ENCODE data around the gene ARID5B. TPM values are rescaled to one million over a fixed set of nuclear protein-coding genes. Genes with fewer than 3 reads are reported as not detected.

The ARID5B gene
- polyA plus RNA-seq, 1 of the 3 experiments (the other 2 are of a cell fraction), result 10.9 TPM

DNA sequence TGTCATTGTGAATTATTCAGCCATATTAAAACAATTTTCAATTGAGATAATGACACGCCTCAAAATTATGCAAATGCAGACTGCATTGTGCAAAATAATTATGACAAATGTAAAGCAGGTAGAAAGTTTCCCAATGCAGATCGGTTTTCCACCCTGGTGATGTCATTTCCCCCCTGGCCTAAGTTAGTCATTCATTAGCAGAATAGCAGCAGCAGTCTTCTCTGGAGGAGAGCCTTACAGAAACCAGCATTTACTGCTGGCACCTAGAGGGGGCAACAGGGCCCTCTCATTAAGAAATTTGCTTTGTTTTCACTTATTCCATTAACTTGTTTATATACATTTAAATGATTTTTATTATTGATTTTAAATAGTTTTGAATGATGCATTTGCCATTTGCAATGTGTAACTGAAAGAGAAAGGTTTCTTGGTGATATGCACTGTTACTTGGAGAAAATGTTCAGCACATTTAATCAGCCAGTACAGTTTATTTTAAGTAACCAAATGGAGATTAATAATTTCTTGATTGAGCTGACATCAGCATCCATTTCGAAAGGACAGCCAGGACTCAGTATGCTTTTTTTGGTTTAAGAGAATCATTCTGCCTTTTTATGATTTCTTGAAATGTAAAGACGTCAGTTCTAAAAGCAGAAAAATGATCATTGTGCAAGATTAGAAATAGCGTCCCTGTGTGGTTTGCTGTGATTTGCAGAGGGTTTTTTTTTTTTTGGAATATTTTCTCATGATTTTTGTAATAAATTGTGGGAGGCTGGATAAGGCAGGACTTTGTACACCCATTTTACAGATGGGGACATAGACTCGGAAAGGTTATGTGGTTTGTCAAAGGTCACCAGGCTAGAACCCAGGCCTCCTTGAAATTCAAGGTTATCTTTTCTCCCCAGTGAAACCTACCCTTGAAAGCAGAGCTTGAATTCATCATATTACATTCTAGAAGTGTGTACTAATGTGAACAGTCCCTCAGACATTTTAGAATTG, 3.5 kb downstream of the ARID5B start (continued):
- TF ChIP-seq PBX3 (IDR thresholded peaks at IDR 0.05) (peak; percentile 57; the same call in 1 of the 2 replicates), YY1 (IDR thresholded peaks at IDR 0.05; ENCODE audit: low read depth) (no peak), TAF1 (IDR thresholded peaks at IDR 0.05; ENCODE audit: borderline replicate concordance, low read depth, low read length) (no peak), NFIC (IDR thresholded peaks at IDR 0.05; ENCODE audit: borderline replicate concordance) (no peak; the same call in 1 of the 2 replicates), EP300 (IDR thresholded peaks at IDR 0.05; ENCODE audit: borderline replicate concordance in 1 of 2, low read depth in 1 of 2, low read length in 1 of 2) (peak in 1 of 2 experiments; percentile 33; a peak in 1 of 4 replicates), TEAD4 (IDR thresholded peaks at IDR 0.05; ENCODE audit: borderline replicate concordance, insufficient read depth) (no peak), USF2 (IDR thresholded peaks at IDR 0.05; ENCODE audit: borderline replicate concordance, low read depth, low read length) (no peak), FOSL2 (IDR thresholded peaks at IDR 0.05; ENCODE audit: borderline replicate concordance, low read depth) (peak; percentile 67; the same call in 1 of the 2 replicates), CHD2 (IDR thresholded peaks at IDR 0.05; ENCODE audit: low read length, partially characterized antibody) (no peak), GABPA (IDR thresholded peaks at IDR 0.05; ENCODE audit: low read depth) (peak; percentile 27; the same call in 1 of the 2 replicates), TCF12 (IDR thresholded peaks at IDR 0.05) (peak; percentile 62), RXRA (IDR thresholded peaks at IDR 0.05; ENCODE audit: borderline replicate concordance, low read depth) (no peak), MEF2A (IDR thresholded peaks at IDR 0.05; ENCODE audit: borderline replicate concordance, low read depth) (no peak)

DNA sequence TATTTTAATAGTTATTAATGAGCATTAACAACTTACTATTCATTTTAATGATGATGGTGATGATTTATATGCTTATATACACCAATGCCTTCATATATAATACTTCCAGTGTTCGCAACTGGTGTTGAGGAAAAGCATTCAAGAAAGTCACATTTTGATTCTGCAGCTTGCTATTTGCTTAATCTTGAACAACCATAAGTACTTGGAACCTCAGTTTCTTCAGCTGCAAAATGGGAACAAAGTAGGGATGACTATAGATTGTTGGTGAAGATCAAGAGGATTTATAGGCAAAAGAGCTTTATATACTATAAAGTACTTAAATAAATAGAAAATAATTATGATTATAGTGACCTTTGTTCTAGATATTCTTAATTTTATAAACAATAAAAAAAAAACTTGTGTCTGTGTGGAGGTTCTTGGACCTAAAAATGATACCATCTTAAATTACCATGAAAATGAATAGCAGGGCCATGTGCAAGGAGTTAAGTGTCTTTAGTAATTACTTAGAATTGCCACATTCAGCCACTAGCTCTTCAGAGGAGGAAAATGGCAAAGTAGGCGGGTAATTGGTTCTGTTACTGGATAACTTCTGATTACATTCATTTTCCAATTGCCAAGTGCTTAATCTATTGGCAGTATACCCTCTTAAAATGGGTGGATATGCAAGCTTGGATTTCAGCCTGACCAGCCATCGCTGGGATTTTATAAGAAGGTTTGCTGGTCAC, 4.5 kb downstream of the ARID5B start:
- ChIA-PET CTCF (interaction anchor here (0.6 to 6.9 kb wide), 9 partner anchors 9 to 338 kb away, joined by 3 to 36 read pairs (median 4); no protein-coding TSS in a partner anchor), POLR2A (no interaction called here)
- Histone ChIP-seq H3K4me2 (no peak overlapping the region), H3K36me3 (replicated peaks in 1 of 2; ENCODE audit: control insufficient read depth in 1 of 2, insufficient read depth in 2 of 2, low read length in 1 of 2) (peaks cover 8 to 17% of the 10 kb centered on the region in 2 experiments), H3K4me1 (ENCODE audit: control insufficient read depth in 1 of 2, insufficient read depth in 2 of 2, low read depth in 1 of 2, low read length in 1 of 2) (peaks cover 9 to 26% of the 10 kb centered on the region in 2 experiments; a peak in 3 of 4 replicates), H3K79me2 (ENCODE audit: insufficient read depth) (peaks cover 85% of the 10 kb centered on the region), H3K9me3 (no peaks in the 10 kb centered on the region), H2AFZ (ENCODE audit: low read depth) (no peak overlapping the region), H4K20me1 (ENCODE audit: insufficient read depth) (peaks cover 6% of the 10 kb centered on the region; the same call in 1 of the 2 replicates), H3K9me2 (no peaks in the 10 kb centered on the region), H3K9ac (no peak overlapping the region), H3F3A (replicated peaks; ENCODE audit: insufficient read depth) (peaks cover 8% of the 10 kb centered on the region), H3K27me3 (ENCODE audit: insufficient read depth) (no peaks in the 10 kb centered on the region), H3K27ac (ENCODE audit: low read depth in 2 of 2, low read length in 1 of 2) (no peak overlapping the region; a peak in 1 of 4 replicates), H3K4me3 (ENCODE audit: low read depth in 2 of 2, low read length in 1 of 2) (no peak overlapping the region)
- 96% methylated on average over 3 of the region's 3 CpGs for WGBS (ENCODE audit: low lambda C conversion rate)
- DNase-seq, result no peak
- TF ChIP-seq PBX3 (IDR thresholded peaks at IDR 0.05) (no peak), SIN3A (IDR thresholded peaks at IDR 0.05; ENCODE audit: borderline replicate concordance, low read depth, low read length) (no peak), POLR2AphosphoS5 (IDR thresholded peaks at IDR 0.05; ENCODE audit: low read depth, low read length) (no peak), NRF1 (IDR thresholded peaks at IDR 0.05; ENCODE audit: low read depth, low read length) (no peak), EZH2phosphoT487 (IDR thresholded peaks at IDR 0.05; ENCODE audit: borderline replicate concordance, low read depth) (no peak), GATA2 (CRISPR knock-in tag; IDR thresholded peaks at IDR 0.05) (no peak), RXRA (IDR thresholded peaks at IDR 0.05; ENCODE audit: borderline replicate concordance, low read depth) (no peak), SMC3 (IDR thresholded peaks at IDR 0.05; ENCODE audit: low read depth, low read length) (no peak), GABPA (IDR thresholded peaks at IDR 0.05; ENCODE audit: low read depth) (no peak)
- TF ChIP-seq, protein P1, sequence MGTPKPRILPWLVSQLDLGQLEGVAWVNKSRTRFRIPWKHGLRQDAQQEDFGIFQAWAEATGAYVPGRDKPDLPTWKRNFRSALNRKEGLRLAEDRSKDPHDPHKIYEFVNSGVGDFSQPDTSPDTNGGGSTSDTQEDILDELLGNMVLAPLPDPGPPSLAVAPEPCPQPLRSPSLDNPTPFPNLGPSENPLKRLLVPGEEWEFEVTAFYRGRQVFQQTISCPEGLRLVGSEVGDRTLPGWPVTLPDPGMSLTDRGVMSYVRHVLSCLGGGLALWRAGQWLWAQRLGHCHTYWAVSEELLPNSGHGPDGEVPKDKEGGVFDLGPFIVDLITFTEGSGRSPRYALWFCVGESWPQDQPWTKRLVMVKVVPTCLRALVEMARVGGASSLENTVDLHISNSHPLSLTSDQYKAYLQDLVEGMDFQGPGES (IDR thresholded peaks at IDR 0.05; ENCODE audit: low read depth, low read length), result no peak
